ENCODE results near the gene GIPC2.
"Not testable (repeated sequence)": the region's sequence is repeated elsewhere in the genome, so short reads cannot be mapped to it uniquely, and the experiment has no call there.

Gene GIPC2

GRCh38 chr1:78101051-78101450, 55.3 kb downstream of the GIPC2 start:
- DNase-seq, result no peak

GRCh38 chr1:78101514-78101913, 55.7 kb downstream of the GIPC2 start:
- DNase-seq, result no peak

- no peak for DNase-seq
Observed at GRCh38 chr1:78102082-78102481, 56.3 kb downstream of the GIPC2 start.

GRCh38 chr1:78102916-78103315, 57.1 kb downstream of the GIPC2 start:
- DNase-seq, result no peak

- no peak for DNase-seq
Observed at GRCh38 chr1:78104322-78104721, 58.6 kb downstream of the GIPC2 start.

- not testable (repeated sequence) for DNase-seq
Observed at GRCh38 chr1:78109659-78110058, 63.9 kb downstream of the GIPC2 start.

GRCh38 chr1:78113156-78113916, 67.6 kb downstream of the GIPC2 start:
- DNase-seq, result no peak

- peak; percentile 38 for DNase-seq
Observed at GRCh38 chr1:78114034-78114956, 68.5 kb downstream of the GIPC2 start.

- not testable (repeated sequence) for DNase-seq
Observed at GRCh38 chr1:78120485-78120884, 74.7 kb downstream of the GIPC2 start.

GRCh38 chr1:78121710-78122109, 75.9 kb downstream of the GIPC2 start:
- DNase-seq, result no peak

- no peak for DNase-seq
Observed at GRCh38 chr1:78122389-78122788, 76.6 kb downstream of the GIPC2 start.

- DNase-seq, result no peak
Observed at GRCh38 chr1:78126506-78126905, 80.7 kb downstream of the GIPC2 start.

- no peak for DNase-seq
Observed at GRCh38 chr1:78132174-78132947, 86.6 kb downstream of the GIPC2 start.

GRCh38 chr1:78132948-78133322, 87.2 kb downstream of the GIPC2 start:
- no peak for DNase-seq

- DNase-seq, result no peak
Observed at GRCh38 chr1:78136680-78137079, 90.9 kb downstream of the GIPC2 start.

GRCh38 chr1:78141531-78142231, 95.9 kb downstream of the GIPC2 start:
- DNase-seq, result no peak

GRCh38 chr1:78142736-78143135, 97.0 kb downstream of the GIPC2 start:
- no peak for DNase-seq

- no peak for DNase-seq
Observed at GRCh38 chr1:78143152-78143551, 97.4 kb downstream of the GIPC2 start.

- no peak for DNase-seq
Observed at GRCh38 chr1:78143673-78144072, 97.9 kb downstream of the GIPC2 start.

- peak; percentile 16 for DNase-seq
Observed at GRCh38 chr1:78145105-78145580, 99.4 kb downstream of the GIPC2 start.

- DNase-seq, result no peak
Observed at GRCh38 chr1:78146205-78146771, 100.5 kb downstream of the GIPC2 start.

- DNase-seq, result no peak
Observed at GRCh38 chr1:78147031-78147430, 101.3 kb downstream of the GIPC2 start.
